ENCODE data around the gene UBE2O. TPM values are rescaled to one million over a fixed set of nuclear protein-coding genes. Genes with fewer than 3 reads are reported as not detected.

The UBE2O gene
- total RNA-seq, 1 experiment from 2014 or later = 64.7 TPM

- H3K79me2 ChIP-seq (ENCODE audit: low read length) = no peaks in the 10 kb centered on the region
- POLR2A ChIA-PET (ENCODE audit: unreplicated experiment) = no interaction called here
- ATAC-seq (no peak), DNase-seq (no peak)
- CTCF ChIA-PET = no interaction called here
- H3K9ac ChIP-seq (ENCODE audit: low read length) = no peak overlapping the region
- no peaks in the 10 kb centered on the region; the same call in 1 of the 2 replicates for H3K36me3 ChIP-seq (ENCODE audit: low read depth, low read length)
- no peak overlapping the region for H3K27ac ChIP-seq (ENCODE audit: low read length)
- no peak for TF ChIP-seq EZH2 (IDR thresholded peaks at IDR 0.05; ENCODE audit: low read length, unreplicated experiment)
- TF ChIP-seq EZH2phosphoT487 (IDR thresholded peaks at IDR 0.05; ENCODE audit: borderline replicate concordance, low read length) = no peak
- TF ChIP-seq CTCF (conservative IDR thresholded peaks at IDR 0.05; ENCODE audit: low read depth, low read length) = no peak
- H3F3A ChIP-seq (ENCODE audit: low read length, unreplicated experiment) = no peaks in the 10 kb centered on the region
- no peak overlapping the region for H3K4me3 ChIP-seq (ENCODE audit: low read length)
- no peak overlapping the region for H3K4me2 ChIP-seq (ENCODE audit: low read length)
- H2AFZ ChIP-seq (ENCODE audit: low read length) = no peak overlapping the region
- H3K27me3 ChIP-seq (ENCODE audit: low read length) = no peaks in the 10 kb centered on the region
- no TSS peak for BruUV-seq (replicated peaks)
- H3K9me3 ChIP-seq (ENCODE audit: low read length) = no peaks in the 10 kb centered on the region
- intact Hi-C loops (cut with micrococcal nuclease) = no loop called here
- H4K20me1 ChIP-seq (ENCODE audit: low read length) = no peaks in the 10 kb centered on the region
- H3K4me1 ChIP-seq (ENCODE audit: insufficient read depth, low read length) = no peaks in the 10 kb centered on the region; the same call in 1 of the 2 replicates
- H3K9me2 ChIP-seq (replicated peaks; ENCODE audit: low read length) = no peaks in the 10 kb centered on the region
Observed at GRCh38 chr17:76476736-76477135, 23.8 kb upstream of the UBE2O start.

DNA sequence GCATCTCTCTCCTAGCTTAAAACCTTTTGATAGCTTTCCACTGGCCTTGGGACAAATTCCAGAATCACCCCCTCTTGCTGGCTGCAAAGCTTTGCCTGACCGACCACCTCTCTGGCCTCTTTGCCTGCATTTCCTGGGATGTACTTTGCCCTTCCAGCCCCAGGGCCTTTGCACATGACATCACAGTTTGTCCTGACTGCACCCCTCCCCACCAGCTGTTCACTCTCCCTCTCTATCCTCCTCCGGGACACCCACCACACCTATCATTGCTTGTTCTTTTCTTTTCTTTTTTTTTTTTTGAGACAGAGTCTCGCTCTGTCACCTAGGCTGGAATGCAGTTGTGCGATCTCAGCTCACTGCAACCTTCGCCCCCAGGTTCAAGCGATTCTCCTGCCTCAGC lies 22.4 kb upstream of the UBE2O start:
- Histone ChIP-seq H3K79me2 (ENCODE audit: low read length) (no peaks in the 10 kb centered on the region), H3K4me2 (ENCODE audit: low read length) (no peak overlapping the region), H3K4me3 (ENCODE audit: low read length) (no peak overlapping the region), H3K9ac (ENCODE audit: low read length) (no peak overlapping the region), H3K36me3 (ENCODE audit: low read depth, low read length) (no peaks in the 10 kb centered on the region; the same call in 1 of the 2 replicates), H4K20me1 (ENCODE audit: low read length) (no peaks in the 10 kb centered on the region), H3K9me2 (replicated peaks; ENCODE audit: low read length) (no peaks in the 10 kb centered on the region), H3F3A (ENCODE audit: low read length, unreplicated experiment) (no peaks in the 10 kb centered on the region), H2AFZ (ENCODE audit: low read length) (no peak overlapping the region), H3K4me1 (ENCODE audit: insufficient read depth, low read length) (no peaks in the 10 kb centered on the region; the same call in 1 of the 2 replicates), H3K27me3 (ENCODE audit: low read length) (no peaks in the 10 kb centered on the region), H3K27ac (ENCODE audit: low read length) (no peak overlapping the region), H3K9me3 (ENCODE audit: low read length) (no peaks in the 10 kb centered on the region)
- intact Hi-C loops (cut with micrococcal nuclease) = no loop called here
- DNase-seq = no peak
- no TSS peak for BruUV-seq (replicated peaks)
- CTCF ChIA-PET = interaction anchor here (1.5 kb wide), 1 partner anchor 17 kb away, joined by 4 read pairs; no protein-coding TSS in a partner anchor
- no peak for TF ChIP-seq EZH2phosphoT487 (IDR thresholded peaks at IDR 0.05; ENCODE audit: borderline replicate concordance, low read length)
- no peak for TF ChIP-seq EZH2 (IDR thresholded peaks at IDR 0.05; ENCODE audit: low read length, unreplicated experiment)
- TF ChIP-seq CTCF (conservative IDR thresholded peaks at IDR 0.05; ENCODE audit: low read depth, low read length) = no peak
- ATAC-seq = no peak
- POLR2A ChIA-PET (ENCODE audit: unreplicated experiment) = no interaction called here

- H3K4me3 ChIP-seq (ENCODE audit: low read length) = no peak overlapping the region
- no peak overlapping the region for H3K27ac ChIP-seq (ENCODE audit: low read length)
- H3K79me2 ChIP-seq (ENCODE audit: low read length) = no peaks in the 10 kb centered on the region
- ATAC-seq (no peak), DNase-seq (no peak)
- BruUV-seq (replicated peaks) = no TSS peak
- intact Hi-C loops (cut with micrococcal nuclease) = no loop called here
- H3K9me3 ChIP-seq (ENCODE audit: low read length) = no peaks in the 10 kb centered on the region
- no peaks in the 10 kb centered on the region for H4K20me1 ChIP-seq (ENCODE audit: low read length)
- ChIA-PET POLR2A (ENCODE audit: unreplicated experiment) (no interaction called here), CTCF (interaction anchor here (1.5 kb wide), 1 partner anchor 16 kb away, joined by 4 read pairs; no protein-coding TSS in a partner anchor)
- TF ChIP-seq EZH2phosphoT487 (IDR thresholded peaks at IDR 0.05; ENCODE audit: borderline replicate concordance, low read length) = no peak
- no peak for TF ChIP-seq CTCF (conservative IDR thresholded peaks at IDR 0.05; ENCODE audit: low read depth, low read length)
- H3K27me3 ChIP-seq (ENCODE audit: low read length) = no peaks in the 10 kb centered on the region
- no peak overlapping the region for H2AFZ ChIP-seq (ENCODE audit: low read length)
- H3K4me2 ChIP-seq (ENCODE audit: low read length) = no peak overlapping the region
- H3K9me2 ChIP-seq (replicated peaks; ENCODE audit: low read length) = no peaks in the 10 kb centered on the region
- no peak overlapping the region for H3K9ac ChIP-seq (ENCODE audit: low read length)
- H3K4me1 ChIP-seq (ENCODE audit: insufficient read depth, low read length) = no peaks in the 10 kb centered on the region; the same call in 1 of the 2 replicates
- H3K36me3 ChIP-seq (ENCODE audit: low read depth, low read length) = no peaks in the 10 kb centered on the region; the same call in 1 of the 2 replicates
- H3F3A ChIP-seq (ENCODE audit: low read length, unreplicated experiment) = no peaks in the 10 kb centered on the region
Observed at GRCh38 chr17:76474894-76475293, 21.9 kb upstream of the UBE2O start.

Data from PC-3 (cell line).